Kasumi-1 (cell line): ENCODE data around the gene MIF.
"Not testable (repeated sequence)": the region's sequence is repeated elsewhere in the genome, so short reads cannot be mapped to it uniquely, and the experiment has no call there.

ENCODE experiments used
- DNase-seq, 2 experiments: peaks; one replicate each; lab custom pipeline; 2025; lab: John Stamatoyannopoulos, UW

Gene MIF

DNA sequence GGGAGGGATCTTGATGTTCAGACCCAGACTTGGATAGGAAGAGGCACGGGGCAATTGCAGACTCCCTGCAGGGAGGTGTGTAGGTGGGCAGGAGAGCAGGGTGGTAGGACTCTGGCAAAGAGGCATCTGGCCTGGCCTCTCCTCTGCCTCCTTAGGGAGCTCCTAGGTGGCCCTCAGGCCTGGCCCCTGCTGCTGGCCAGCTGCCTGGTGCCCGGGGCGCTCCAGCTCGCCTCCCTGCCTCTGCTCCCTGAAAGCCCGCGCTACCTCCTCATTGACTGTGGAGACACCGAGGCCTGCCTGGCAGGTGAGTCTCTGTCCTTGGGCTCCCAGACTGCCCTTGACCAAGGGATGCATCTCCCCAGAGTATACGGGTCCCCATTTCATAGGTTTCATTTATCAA lies 16.6 kb upstream of the MIF start:
- DNase-seq, result no peak

DNA sequence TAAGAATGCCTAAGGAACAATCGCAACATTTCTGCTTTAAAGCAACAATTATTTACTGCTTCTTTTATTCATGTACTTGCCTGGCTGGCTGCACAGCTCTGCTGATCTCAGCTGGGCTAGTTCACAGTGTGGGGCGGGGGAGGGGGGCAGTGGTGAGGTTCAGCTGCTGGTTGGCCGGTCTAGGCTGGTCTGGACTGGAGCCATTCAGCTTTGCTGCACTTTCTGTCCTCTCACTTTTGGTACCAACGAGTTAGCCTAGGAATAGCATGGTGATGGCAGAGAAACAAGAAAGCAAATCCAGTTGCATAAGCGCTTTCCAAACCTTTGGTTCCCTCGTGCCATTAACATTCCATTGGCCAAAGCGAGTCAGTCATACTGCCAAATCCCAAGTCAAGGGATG lies 16.0 kb upstream of the MIF start:
- no peak for DNase-seq

DNA sequence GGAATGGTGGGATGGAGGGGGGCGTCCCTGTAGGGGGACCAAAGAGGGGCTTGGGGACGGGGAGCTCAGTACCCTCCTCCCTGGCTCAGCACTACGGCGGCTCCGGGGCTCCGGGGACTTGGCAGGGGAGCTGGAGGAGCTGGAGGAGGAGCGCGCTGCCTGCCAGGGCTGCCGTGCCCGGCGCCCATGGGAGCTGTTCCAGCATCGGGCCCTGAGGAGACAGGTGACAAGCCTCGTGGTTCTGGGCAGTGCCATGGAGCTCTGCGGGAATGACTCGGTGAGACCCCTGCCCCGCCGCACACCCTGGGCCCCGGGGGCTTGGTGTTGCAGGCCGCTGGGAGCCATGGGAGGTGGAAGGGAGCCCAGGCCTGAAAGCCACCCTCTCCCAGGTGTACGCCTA lies 11.8 kb upstream of the MIF start:
- no peak for DNase-seq

DNA sequence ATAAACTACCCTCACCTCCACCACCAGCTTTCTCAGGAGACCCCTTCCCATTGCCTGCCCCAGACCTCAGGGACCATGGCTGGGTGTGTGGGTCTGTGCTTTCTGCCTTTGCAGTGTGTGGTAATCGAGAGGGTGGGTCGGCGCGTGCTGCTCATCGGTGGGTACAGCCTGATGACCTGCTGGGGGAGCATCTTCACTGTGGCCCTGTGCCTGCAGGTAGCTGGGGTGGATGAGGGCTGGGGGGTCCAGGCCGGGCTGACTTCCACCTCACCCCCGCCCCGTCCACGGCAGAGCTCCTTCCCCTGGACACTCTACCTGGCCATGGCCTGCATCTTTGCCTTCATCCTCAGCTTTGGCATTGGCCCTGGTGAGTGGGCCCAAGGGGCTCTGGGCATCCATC lies 10.5 kb upstream of the MIF start:
- DNase-seq, result no peak

DNA sequence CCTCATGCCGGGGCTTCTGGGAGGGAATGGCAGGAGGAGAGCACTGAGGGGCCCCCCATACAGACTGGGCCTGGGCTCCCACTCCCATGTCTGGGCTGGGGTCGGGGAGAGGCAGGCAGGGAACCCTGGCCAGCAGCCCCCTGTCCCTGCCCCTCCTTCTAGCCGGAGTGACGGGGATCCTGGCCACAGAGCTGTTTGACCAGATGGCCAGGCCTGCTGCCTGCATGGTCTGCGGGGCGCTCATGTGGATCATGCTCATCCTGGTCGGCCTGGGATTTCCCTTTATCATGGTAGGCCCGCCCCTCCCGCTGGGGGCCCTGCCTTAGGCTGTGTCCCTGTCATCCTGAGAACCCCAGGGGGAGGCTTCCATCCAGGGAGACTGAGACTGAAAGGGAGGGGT lies 10.0 kb upstream of the MIF start:
- DNase-seq, result no peak

DNA sequence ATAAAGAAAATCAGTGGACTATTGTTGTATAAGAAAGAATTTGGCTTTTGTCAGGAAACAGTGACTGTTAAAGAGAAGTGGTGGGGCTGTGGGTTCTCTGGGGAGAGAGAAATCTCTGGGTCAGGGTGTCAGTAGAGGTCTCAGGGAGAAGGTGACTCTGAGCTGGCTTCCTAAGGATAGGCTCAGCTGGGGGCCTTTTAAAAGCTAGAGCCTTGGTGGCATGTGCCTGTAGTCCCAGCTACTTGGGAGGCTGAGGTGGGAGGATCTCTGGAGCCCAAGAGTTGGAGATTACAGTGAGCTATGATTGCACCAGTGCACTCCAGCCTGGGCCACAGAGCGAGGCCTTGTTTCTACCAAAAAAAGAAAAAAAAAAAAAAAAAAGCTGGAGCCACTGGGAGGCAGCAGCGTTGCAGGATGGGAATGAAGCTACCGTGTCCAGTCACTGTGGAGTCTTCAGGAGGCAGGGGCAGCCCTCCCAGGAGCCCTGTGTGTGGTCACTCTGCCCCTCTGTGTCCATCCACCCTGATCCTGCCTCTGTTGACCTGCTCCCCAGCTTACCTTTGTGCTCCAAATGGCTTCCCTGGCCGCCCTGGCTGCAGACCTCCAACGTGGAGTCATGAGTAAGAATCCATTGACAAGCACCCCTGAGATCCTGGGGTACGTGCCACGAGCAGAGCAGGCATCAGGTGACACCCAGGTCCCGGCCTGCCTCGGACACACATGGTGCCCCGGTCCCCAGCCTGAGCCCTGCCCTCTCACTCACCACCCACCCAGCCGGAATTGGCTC lies 5.4 kb upstream of the MIF start:
- no peak for DNase-seq

DNA sequence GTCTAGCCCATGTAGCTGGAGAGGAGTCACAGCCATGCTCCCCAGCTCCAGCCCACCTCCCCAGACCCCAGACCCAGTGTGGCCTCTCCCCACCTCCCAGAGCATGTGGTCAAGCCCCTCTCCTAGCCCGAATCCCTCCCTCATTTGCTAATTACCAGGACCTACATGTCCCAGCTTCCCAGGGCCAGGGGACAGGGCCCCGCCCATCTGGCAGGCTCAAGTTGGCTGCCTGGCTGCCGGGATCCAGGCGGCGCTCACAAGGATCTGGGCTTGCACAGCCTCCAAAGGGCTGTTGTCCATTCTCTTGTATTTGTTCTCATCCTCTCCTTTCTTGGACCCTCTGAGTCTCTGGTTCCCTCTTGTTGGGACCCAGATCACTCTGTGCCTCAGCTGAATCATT lies 4.6 kb upstream of the MIF start:
- DNase-seq, result no peak

DNA sequence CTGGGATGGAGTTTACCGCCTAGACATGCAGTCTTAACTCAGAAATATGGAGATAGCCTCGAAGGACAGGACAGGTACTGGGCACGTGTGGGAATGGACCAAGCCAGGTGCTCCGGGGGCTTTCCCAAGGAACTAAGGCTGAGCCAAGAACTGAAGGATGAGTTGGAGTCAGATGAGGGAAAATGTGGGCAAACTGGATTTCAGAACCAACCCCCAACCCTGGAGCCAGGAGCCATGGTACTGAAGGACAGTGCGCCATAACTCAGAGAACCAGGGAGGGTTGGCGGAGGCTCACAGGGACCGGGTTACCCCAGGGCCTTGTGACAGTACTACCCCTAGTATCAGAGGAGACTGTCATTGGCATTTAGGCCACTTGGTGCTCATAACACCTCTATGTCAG lies 2.5 kb upstream of the MIF start:
- no peak for DNase-seq

DNA sequence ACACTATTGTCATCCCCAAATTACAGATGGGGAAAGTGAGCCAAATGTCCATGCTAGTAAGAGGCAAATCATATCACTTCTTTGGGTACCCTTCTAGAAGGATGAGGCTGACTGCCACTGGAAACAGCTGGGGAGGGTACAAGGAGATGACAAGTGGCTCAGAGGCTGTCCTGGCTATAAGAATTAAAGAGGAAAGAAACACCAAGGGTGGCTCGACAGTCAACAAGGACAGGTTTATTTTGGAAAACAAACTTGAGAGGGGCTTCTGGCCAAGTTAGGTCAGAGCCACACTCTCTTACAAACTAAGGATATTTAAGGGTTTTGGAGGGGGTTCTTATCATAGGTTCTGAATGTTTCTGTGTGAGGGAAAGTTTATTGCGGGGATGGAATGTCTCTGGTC lies 2.1 kb upstream of the MIF start:
- DNase-seq, result no peak

DNA sequence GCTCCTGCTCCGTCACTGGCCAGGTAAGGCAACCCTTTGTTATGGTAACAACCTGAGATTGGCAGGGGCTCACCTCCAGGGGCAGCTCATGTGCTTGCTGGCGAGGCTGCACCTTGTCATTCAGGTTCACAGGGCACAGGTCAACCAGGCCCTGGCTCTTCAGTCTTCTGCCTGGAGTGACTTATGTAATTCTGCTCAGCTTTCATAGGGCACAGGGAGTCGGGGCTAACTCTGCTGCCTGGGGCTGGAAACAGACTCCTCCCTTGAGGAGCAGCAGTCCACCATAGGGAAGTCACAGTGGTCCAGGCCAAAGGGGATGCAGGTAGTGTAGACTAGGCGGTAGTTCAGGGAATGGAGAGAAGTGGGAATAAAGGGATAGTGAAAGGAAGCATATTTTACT lies 1.5 kb upstream of the MIF start:
- DNase-seq, result no peak

DNA sequence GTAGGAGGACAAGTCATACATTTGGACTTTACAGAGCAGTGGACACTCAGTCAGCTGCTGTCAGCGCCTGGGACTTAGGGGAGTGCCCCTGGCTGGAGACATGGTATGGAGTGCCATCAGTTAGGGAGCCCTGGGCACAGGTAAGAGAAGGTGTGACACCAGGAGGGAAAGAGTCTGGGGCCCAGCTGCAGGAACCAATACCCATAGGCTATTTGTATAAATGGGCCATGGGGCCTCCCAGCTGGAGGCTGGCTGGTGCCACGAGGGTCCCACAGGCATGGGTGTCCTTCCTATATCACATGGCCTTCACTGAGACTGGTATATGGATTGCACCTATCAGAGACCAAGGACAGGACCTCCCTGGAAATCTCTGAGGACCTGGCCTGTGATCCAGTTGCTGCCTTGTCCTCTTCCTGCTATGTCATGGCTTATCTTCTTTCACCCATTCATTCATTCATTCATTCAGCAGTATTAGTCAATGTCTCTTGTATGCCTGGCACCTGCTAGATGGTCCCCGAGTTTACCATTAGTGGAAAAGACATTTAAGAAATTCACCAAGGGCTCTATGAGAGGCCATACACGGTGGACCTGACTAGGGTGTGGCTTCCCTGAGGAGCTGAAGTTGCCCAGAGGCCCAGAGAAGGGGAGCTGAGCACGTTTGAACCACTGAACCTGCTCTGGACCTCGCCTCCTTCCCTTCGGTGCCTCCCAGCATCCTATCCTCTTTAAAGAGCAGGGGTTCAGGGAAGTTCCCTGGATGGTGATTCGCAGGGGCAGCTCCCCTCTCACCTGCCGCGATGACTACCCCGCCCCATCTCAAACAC lies 850 bp upstream of the MIF start:
- DNase-seq, result no peak

DNA sequence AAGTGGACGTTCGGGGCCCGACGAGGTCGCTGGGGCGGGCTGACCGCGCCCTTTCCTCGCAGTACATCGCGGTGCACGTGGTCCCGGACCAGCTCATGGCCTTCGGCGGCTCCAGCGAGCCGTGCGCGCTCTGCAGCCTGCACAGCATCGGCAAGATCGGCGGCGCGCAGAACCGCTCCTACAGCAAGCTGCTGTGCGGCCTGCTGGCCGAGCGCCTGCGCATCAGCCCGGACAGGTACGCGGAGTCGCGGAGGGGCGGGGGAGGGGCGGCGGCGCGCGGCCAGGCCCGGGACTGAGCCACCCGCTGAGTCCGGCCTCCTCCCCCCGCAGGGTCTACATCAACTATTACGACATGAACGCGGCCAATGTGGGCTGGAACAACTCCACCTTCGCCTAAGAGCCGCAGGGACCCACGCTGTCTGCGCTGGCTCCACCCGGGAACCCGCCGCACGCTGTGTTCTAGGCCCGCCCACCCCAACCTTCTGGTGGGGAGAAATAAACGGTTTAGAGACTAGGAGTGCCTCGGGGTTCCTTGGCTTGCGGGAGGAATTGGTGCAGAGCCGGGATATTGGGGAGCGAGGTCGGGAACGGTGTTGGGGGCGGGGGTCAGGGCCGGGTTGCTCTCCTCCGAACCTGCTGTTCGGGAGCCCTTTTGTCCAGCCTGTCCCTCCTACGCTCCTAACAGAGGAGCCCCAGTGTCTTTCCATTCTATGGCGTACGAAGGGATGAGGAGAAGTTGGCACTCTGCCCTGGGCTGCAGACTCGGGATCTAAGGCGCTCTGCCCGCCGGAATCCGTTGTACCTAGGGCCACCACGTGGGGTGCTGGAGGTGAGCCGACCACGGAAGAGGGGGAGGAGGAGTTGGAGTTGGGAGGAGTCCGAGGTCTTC lies 771 bp downstream of the MIF start:
- DNase-seq, result peak; percentile 67 to 71

DNA sequence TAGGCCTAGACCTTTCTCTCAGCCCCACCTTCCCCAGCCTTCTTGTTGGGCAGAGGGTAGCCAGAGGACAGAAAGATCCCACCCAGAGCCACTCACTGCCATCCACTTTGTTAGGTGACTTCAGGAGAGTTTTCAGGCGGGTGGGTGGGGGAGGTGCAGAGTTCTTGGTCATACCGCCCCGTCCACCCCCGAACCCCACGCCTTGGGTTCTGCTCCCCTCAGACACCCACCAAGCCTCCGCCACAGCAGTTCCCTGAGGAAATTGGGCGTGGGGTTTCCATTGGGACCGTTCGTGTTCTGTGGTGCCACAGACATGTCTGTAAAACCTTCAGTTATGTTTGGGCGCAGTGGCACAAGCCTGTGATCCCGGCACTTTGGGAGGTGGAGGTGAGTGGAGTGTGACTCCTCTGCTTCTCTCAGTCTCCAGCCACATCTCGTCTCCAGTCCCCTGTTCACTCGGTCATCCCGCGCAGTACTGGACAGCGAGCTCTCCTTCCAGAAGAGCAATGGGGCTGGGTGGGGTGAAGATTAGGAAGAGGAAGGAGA lies 1.5 kb downstream of the MIF start:
- no peak for DNase-seq

DNA sequence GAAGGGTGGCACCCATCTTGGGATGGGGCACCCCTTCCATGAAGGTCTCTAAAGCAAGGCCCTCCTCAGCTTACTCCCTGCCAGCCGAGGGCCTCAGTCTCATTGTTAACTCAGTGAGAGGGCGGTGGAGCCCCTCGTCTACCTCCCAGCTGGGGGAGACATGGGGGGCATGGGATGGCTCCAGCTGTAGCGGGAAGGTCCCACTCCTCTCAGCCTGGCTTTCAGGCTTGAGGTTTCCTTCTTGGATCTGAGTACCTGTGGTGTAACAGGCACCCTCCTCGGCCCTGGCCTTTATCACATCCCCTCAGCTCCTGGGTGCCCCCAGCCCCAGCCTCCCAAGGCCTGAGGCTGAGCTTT lies 2.0 kb downstream of the MIF start:
- no peak for DNase-seq

DNA sequence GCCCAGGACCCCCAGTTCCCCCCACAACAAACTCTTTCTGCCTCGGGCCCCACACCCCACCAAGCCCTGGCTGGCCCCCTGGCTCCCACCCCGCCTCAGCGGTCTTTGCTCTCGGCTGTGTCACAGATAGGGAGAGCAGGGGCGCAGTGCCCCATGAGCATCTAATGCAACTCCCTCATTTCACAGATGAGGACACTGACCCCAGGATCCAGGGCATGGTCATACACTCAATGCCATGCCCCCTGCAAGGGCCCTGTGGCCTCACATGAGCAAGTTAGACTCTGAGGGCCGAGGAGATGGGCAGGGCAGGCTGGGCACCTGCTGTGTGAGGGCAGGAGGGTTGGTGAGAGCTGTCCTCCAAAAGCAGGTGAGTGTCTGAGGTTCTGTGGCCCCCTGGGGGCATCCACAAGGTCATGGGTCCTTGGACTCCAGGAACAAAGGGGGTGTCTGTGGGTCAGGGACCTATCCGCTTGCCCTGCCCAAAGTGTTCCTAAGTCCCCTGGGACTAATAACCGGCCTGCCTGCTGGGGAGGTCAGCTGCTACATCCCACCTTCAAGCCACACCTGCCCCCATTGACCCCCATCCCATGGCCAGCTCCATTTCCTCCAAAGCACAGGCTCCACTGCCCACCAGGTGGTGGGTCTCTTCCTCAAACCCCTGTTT lies 2.5 kb downstream of the MIF start:
- no peak for DNase-seq

DNA sequence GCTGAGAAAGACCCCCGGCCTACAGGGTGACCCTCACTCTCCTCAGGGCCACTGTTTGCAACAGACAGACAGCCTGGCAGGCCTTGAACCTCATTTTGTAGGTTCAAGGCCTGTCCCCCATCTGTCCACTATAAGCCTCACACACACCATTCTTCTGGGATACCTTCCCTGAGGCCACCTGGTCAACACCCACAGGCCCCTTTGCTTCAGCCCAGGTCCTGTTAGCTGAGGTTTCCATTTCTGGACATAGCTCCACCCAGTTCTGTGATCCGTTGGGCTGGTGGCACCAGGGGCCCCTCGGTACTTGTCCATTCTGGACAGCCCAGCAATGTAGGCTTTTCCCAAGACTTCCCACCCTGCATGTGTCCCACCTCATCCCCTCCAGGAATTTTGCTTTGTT lies 3.1 kb downstream of the MIF start:
- no peak for DNase-seq

DNA sequence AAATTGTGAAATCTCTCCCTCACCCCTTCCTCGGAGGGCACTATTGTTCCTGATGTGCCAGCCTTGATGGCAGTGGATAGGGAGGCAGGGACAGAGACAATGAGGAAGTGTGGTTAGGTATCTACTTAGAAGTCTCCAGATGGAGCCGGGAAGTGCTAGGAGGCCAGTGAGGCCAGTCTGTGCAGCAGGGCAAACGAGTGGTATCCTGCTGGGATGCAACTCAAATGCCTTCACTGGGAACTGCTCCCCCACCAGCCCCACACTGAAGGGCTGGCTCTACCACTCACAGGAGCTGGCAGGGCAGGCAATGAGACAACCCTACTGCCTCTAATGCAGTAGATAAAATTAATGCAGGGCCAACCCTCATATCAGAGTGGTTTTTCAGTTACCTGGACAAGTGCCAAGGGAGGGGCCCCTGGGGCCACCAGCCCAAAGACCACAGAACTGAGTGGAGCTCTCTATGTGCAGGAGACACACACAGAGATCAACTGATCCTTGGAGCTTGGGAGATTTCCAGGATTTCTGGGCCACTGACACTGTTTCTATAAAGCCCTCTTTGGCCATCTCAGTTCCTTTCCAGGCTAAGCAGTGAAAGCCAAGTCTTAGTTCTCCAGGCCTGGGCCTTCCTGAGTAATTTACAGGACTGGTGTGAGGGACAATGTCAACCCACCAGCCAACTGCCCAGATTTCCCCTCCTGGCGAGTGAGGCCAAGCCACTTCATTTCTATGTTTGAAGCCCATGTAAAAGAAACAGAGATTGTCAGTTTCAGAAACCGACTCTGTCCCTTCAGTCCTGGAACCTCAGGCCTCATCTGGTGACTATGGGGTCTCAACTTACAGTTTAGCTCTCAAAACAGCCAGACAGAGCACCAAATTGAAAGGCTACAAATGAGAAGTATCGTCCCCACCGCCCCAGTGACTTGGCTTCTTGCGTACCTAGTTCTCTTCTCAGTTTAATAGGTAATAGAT lies 4.1 kb downstream of the MIF start:
- peak; percentile 45 to 64 for DNase-seq

DNA sequence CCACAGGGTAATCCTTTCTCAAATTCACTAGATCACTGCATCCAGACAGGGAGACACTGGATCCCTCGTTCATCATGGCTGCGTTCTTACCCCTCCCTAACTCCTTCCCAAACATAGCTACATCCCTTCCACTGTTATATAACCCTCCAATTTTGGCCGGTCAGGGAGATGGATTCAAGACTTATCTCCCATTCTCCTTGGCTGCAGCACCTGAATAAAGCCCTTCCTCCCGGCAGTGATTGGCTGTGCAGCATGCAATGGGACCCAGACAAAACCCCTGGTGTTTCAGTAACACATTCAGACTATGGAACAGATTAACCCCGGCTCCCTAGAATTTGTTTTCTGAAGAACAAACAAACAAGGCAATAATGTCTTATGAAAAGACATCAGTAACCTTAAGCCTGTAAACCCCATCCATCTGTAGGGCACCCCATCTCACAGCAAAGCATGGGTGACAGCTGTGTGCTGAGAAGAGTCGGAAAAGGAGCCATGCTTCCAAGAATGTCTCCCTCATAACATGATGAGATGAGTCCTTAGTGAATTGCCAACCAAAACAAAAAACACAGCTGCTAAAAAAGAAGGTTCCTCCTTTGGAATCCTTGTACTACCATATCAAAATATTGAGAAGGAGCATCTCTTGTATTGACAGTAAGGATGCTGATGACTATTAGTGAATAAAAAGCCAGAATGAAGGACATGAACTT lies 5.0 kb downstream of the MIF start:
- DNase-seq, result no peak

DNA sequence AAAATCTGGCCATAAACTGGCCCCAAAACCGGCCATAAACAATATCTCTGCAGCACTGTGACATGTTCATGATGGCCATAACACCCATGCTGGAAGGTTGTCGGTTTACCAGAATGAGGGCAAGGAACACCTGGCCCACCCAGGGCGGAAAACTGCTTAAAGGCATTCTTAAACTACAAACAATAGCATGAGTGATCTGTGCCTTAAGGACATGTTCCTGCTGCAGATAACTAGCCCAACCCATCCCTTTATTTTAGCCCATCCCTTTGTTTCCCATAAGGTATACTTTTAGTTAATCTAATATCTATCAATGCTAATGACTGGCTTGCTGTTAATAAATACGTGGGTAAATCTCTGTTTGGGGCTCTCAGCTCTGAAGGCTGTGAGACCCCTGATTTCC lies 6.0 kb downstream of the MIF start:
- not testable (repeated sequence) for DNase-seq

DNA sequence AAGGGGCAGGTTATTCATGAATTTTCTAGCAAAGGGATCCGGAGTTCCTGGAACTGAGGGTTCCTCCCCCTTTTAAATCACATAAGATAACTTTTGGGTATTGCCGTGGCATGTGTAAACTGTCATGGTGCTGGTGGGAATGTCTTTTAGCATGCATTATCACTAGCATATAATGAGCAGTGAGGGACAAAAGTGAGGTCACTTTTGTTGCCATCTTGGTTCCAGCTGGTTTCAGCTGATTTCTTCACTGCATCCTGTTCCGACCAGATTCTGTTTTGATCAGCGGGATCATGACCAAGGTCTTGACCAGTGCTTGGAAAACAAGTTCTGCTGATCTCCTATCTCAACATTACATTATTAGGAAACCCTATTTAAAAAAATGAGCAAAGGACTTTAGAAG lies 7.4 kb downstream of the MIF start:
- no peak for DNase-seq
